OCI-LY7 (cell line): ENCODE measurements around the gene FIGLA. TPM values are rescaled to one million over a fixed set of nuclear protein-coding genes. Genes with fewer than 3 reads are reported as not detected.

Source experiments
- BruUV-seq: library from RNA; stranded (reverse); fragments of 400-500 nt; replicated peaks from 2 replicates; lab custom pipeline; 2021; lab: Mats Ljungman, UMichigan
- CTCF ChIA-PET: fragments of 300-600 bp; sonication (Branson Sonifier 250); formaldehyde crosslinking; loops from one replicate; lab custom pipeline; 2022; ENCODE audit warnings: antibody characterized with exemption; ENCODE audit not compliant: unreplicated experiment; lab: Charles Lee
- POLR2A ChIA-PET: fragments of 300-600 bp; sonication (Branson Sonifier 250); formaldehyde crosslinking; loops from one replicate; lab custom pipeline; 2022; ENCODE audit warnings: antibody characterized with exemption; lab: Charles Lee
- DNase-seq: peaks from one replicate; pipeline ENCODE4 v3.0.0-alpha.2; 2015; ENCODE audit warnings: low spot score
- H2AFZ ChIP-seq: fragments of 200-600 bp; sonication (generic), shearing (Covaris generic); 2 replicates; pipeline ENCODE4 v1.6.1; 2014; ENCODE audit warnings: mild to moderate bottlenecking, antibody characterized with exemption, low read length, moderate library complexity
- H3K27ac ChIP-seq: fragments of 200-600 bp; sonication (generic); 2 replicates; pipeline ENCODE4 v1.5.1; 2014; ENCODE audit warnings: mixed run types, low read depth, mild to moderate bottlenecking, moderate library complexity, low read length, inconsistent platforms; ENCODE audit not compliant: poor library complexity, severe bottlenecking
- H3K36me3 ChIP-seq: fragments of 200-600 bp; sonication (generic); 2 replicates; pipeline ENCODE4 v1.6.1; 2014; ENCODE audit warnings: mild to moderate bottlenecking, antibody characterized with exemption, low read length, moderate library complexity, mixed read lengths; ENCODE audit not compliant: insufficient read depth
- H3K4me1 ChIP-seq: fragments of 200-600 bp; sonication (generic); 2 replicates; pipeline ENCODE4 v1.5.1; 2014; ENCODE audit warnings: mild to moderate bottlenecking, low read length; ENCODE audit not compliant: insufficient read depth, poor library complexity, severe bottlenecking
- H3K4me2 ChIP-seq: fragments of 200-600 bp; sonication (generic); 2 replicates; pipeline ENCODE4 v1.6.1; 2014; ENCODE audit warnings: mild to moderate bottlenecking, low read length
- H3K4me3 ChIP-seq: fragments of 200-600 bp; sonication (generic); 2 replicates; pipeline ENCODE4 v1.5.1; 2014; ENCODE audit warnings: mild to moderate bottlenecking, low read depth, low read length; ENCODE audit not compliant: poor library complexity, severe bottlenecking
- H3K79me2 ChIP-seq: fragments of 200-600 bp; sonication (generic); 2 replicates; pipeline ENCODE4 v1.6.1; 2016; ENCODE audit warnings: low read depth, mild to moderate bottlenecking, low read length, moderate library complexity, mixed read lengths; ENCODE audit not compliant: insufficient read depth
- H3K9me2 ChIP-seq: fragments of 200-600 bp; sonication (generic); 2 replicates; pipeline ENCODE4 v1.6.1; 2016; ENCODE audit warnings: mild to moderate bottlenecking, low read length, mixed read lengths; ENCODE audit not compliant: insufficient read depth
- H3K9me3 ChIP-seq: fragments of 200-600 bp; sonication (generic); 2 replicates; pipeline ENCODE4 v1.6.1; 2014; ENCODE audit warnings: mild to moderate bottlenecking, mixed run types, low read length, mixed read lengths
- H4K20me1 ChIP-seq: fragments of 200-600 bp; sonication (generic); 2 replicates; pipeline ENCODE4 v1.6.1; 2014; ENCODE audit warnings: mild to moderate bottlenecking, antibody characterized with exemption, low read length, moderate library complexity, mixed read lengths; ENCODE audit not compliant: insufficient read depth
- EZH2phosphoT487 ChIP-seq: fragments of 200-600 bp; sonication (generic); IDR thresholded peaks from 2 replicates; pipeline ENCODE4 v1.6.1; 2018; ENCODE audit warnings: low read depth, borderline replicate concordance, mild to moderate bottlenecking, mixed run types, antibody characterized with exemption, low read length, moderate library complexity, mixed read lengths
- intact Hi-C: fragments of 100-400 bp; cut with micrococcal nuclease; formaldehyde crosslinking; loops from one replicate; pipeline ENCODE4 v1.10.0; 2022; ENCODE audit not compliant: unreplicated experiment
- total RNA-seq, 2 experiments: library from RNA; depleted of rRNA in 1 of 2; stranded (reverse); fragments of >200 nt in 1 of 2; shearing (Covaris generic) in 1 of 2; gene quantifications; 2 replicates each; pipeline ENCODE4 v1.2.3, GENCODE V29; 2014 to 2022
- TF ChIP-seq, protein P1 (sequence below): fragments of 200-600 bp; sonication (generic); conservative IDR thresholded peaks from 2 replicates; pipeline ENCODE4 v1.5.1; 2014; ENCODE audit warnings: mild to moderate bottlenecking, antibody characterized with exemption, low read length, moderate library complexity, mixed read lengths

The FIGLA gene
- total RNA-seq, 2 experiments from 2014 or later: not detected

DNA sequence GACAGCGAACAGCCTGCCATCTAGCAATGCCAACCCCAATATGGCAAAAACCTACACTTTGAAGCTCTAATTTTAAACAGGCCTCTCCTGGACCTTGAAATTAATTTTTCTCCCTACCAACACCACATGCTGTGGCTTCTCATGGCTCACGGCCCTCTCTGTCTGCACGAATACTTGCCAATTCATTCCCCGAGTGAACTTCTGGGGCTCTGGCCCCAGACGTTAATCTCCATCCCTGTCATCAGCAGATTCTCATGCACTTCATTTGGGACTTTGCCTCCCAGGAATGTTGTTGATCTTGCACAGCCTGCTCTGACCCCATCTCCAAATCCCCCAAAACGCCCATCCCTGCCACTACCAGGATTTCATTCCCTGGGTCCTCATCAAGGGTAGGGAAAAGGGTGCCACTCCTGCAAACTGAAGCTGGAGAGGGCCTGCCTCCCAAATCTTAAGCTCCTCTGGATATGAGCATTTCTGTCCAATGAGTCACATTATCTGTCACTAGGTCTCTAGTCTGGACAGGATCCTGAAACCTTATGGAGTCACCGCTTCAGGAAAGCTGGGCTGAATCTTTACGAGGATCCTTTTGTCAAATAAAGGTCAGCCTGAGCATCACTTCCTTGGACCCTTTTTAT lies 10.4 kb downstream of the FIGLA start:
- intact Hi-C loops: no loop called here
- no peak for DNase-seq
- H3K4me2 ChIP-seq: no peak overlapping the region
- no peaks in the 10 kb centered on the region for H3K36me3 ChIP-seq
- H3K9me3 ChIP-seq: no peaks in the 10 kb centered on the region
- no peaks in the 10 kb centered on the region for H3K79me2 ChIP-seq
- no TSS peak for BruUV-seq
- POLR2A ChIA-PET: no interaction called here
- H3K27ac ChIP-seq: no peak overlapping the region
- no peaks in the 10 kb centered on the region for H3K4me1 ChIP-seq
- CTCF ChIA-PET: no interaction called here
- TF ChIP-seq, protein P1, sequence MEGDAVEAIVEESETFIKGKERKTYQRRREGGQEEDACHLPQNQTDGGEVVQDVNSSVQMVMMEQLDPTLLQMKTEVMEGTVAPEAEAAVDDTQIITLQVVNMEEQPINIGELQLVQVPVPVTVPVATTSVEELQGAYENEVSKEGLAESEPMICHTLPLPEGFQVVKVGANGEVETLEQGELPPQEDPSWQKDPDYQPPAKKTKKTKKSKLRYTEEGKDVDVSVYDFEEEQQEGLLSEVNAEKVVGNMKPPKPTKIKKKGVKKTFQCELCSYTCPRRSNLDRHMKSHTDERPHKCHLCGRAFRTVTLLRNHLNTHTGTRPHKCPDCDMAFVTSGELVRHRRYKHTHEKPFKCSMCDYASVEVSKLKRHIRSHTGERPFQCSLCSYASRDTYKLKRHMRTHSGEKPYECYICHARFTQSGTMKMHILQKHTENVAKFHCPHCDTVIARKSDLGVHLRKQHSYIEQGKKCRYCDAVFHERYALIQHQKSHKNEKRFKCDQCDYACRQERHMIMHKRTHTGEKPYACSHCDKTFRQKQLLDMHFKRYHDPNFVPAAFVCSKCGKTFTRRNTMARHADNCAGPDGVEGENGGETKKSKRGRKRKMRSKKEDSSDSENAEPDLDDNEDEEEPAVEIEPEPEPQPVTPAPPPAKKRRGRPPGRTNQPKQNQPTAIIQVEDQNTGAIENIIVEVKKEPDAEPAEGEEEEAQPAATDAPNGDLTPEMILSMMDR: no peak
- no peak for TF ChIP-seq EZH2phosphoT487
- H3K9me2 ChIP-seq: no peaks in the 10 kb centered on the region
- no peaks in the 10 kb centered on the region for H4K20me1 ChIP-seq
- no peak overlapping the region for H3K4me3 ChIP-seq
- H2AFZ ChIP-seq: no peak overlapping the region

DNA sequence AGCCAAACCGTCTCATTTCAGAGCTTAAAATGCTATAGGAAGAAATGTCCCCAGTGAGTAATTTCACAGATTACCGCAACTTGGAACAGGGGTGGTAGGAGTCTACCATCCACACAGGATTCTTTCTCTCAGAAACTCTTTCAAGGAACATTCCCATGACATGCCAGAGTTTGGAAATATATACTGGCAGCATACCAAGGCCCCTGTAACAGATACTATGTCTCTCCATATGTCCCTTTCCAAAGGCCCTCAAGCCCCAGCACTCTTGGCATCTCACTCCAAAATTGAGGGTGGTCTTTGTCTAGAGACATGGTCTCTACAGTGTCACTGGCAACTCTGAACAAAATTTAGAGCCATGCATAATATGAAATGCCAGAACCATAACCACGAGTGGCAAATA lies 11.0 kb downstream of the FIGLA start:
- Histone ChIP-seq H4K20me1 (no peaks in the 10 kb centered on the region), H3K4me2 (no peak overlapping the region), H3K4me3 (no peak overlapping the region), H2AFZ (no peak overlapping the region), H3K9me3 (no peaks in the 10 kb centered on the region), H3K9me2 (no peaks in the 10 kb centered on the region), H3K36me3 (no peaks in the 10 kb centered on the region), H3K79me2 (no peaks in the 10 kb centered on the region), H3K27ac (no peak overlapping the region), H3K4me1 (no peaks in the 10 kb centered on the region)
- no peak for TF ChIP-seq EZH2phosphoT487
- TF ChIP-seq, protein P1: no peak
- ChIA-PET POLR2A (no interaction called here), CTCF (no interaction called here)
- intact Hi-C loops: no loop called here
- no peak for DNase-seq
- BruUV-seq: no TSS peak

DNA sequence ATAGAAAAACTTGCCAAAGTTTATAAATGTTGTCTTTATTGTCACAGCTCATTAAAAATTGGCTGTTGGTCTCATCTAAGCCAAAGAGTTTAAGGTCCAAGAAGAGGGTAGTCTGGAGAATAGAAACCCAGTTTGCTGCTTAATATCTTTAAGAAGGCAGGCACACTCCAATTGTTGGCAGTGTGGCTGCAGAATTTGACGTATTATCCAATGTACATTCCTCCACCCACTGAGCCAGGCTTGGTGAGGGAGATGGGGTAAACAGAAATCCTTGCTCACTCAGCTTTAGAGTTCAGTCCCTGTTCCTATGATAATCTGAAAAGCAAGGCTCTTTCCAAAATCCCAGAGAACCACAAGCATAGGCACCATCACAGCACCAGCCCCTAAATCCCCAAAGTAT lies 11.8 kb downstream of the FIGLA start:
- CTCF ChIA-PET: no interaction called here
- Histone ChIP-seq H3K9me2 (no peaks in the 10 kb centered on the region), H3K9me3 (no peaks in the 10 kb centered on the region), H3K36me3 (no peaks in the 10 kb centered on the region), H4K20me1 (no peaks in the 10 kb centered on the region), H3K4me2 (no peak overlapping the region), H3K27ac (no peak overlapping the region), H3K4me1 (no peaks in the 10 kb centered on the region), H3K79me2 (no peaks in the 10 kb centered on the region), H3K4me3 (no peak overlapping the region), H2AFZ (no peak overlapping the region)
- POLR2A ChIA-PET: no interaction called here
- no peak for DNase-seq
- TF ChIP-seq, protein P1: no peak
- no peak for TF ChIP-seq EZH2phosphoT487
- BruUV-seq: no TSS peak
- intact Hi-C loops: no loop called here
